Breast epithelium (tissue), 4 donors: Measurements from ENCODE around the gene FNDC10. TPM values are rescaled to one million over a fixed set of nuclear protein-coding genes. Genes with fewer than 3 reads are reported as not detected.

ENCODE experiments used
- DNase-seq, 2 donors: peaks; one replicate each; pipeline ENCODE4 v3.0.0-alpha.2; 2019; ENCODE audit warnings: low spot score in 2 of 2
- H3K27ac ChIP-seq, 2 donors: fragments of 200-600 bp; sonication (generic) in 1 of 2; one replicate each; pipeline ENCODE4 v1.5.1; 2016 to 2019; ENCODE audit warnings: mild to moderate bottlenecking in 1 of 2
- H3K27me3 ChIP-seq, 2 donors: fragments of 200-600 bp; sonication (generic) in 1 of 2; one replicate each; pipeline versions ENCODE4 v1.5.1 to v1.6.0; 2017 to 2019; ENCODE audit warnings: control low read depth in 1 of 2, mild to moderate bottlenecking in 1 of 2
- H3K36me3 ChIP-seq: fragments of 200-600 bp; one replicate; pipeline ENCODE4 v1.5.1; 2019
- H3K4me1 ChIP-seq, 2 donors: fragments of 200-600 bp; sonication (generic); one replicate each; pipeline ENCODE4 v1.5.1; 2016 to 2019; ENCODE audit warnings: control low read depth in 1 of 2
- H3K4me3 ChIP-seq, 3 donors: fragments of 200-600 bp; sonication (generic); 1 replicate in 2 of 3; 2 replicates in 1 of 3; pipeline ENCODE4 v1.5.1; 2016 to 2019; ENCODE audit warnings: mild to moderate bottlenecking in 3 of 3, moderate library complexity in 2 of 3
- H3K9me3 ChIP-seq, 2 donors: fragments of 200-600 bp; sonication (generic) in 1 of 2; one replicate each; pipeline ENCODE4 v1.5.1; 2016 to 2019; ENCODE audit warnings: control low read depth in 1 of 2
- POLR2A ChIP-seq: fragments of 450-650 bp; IDR thresholded peaks from one replicate; pipeline ENCODE4 v1.6.1; 2016; ENCODE audit warnings: antibody characterized with exemption, mild to moderate bottlenecking, moderate library complexity
- POLR2AphosphoS5 ChIP-seq, 3 donors: sonication (generic); formaldehyde crosslinking; IDR thresholded peaks; one replicate each; pipeline ENCODE4 v1.6.1; 2017; ENCODE audit warnings: antibody characterized with exemption in 3 of 3
- intact Hi-C: fragments of 100-400 bp; cut with DNase I; formaldehyde crosslinking; loops from one replicate; pipeline ENCODE4 v1.15.1; 2023; ENCODE audit warnings: low total_unique reads
- total RNA-seq, 3 donors: library from RNA; depleted of rRNA; stranded (reverse); fragments of >200 nt; gene quantifications; one replicate each; pipeline ENCODE4 v1.1.0, GENCODE V29; 2016
- TF ChIP-seq, protein P1 (sequence below), 3 donors: fragments of 450-650 bp; IDR thresholded peaks; one replicate each; pipeline ENCODE4 v1.5.1; 2016 to 2017; ENCODE audit warnings: antibody characterized with exemption in 3 of 3, mild to moderate bottlenecking in 3 of 3, moderate library complexity in 3 of 3

The FNDC10 gene
- total RNA-seq, 3 donors from 2014 or later: 0.48 to 2.9 (median 0.98) TPM

DNA sequence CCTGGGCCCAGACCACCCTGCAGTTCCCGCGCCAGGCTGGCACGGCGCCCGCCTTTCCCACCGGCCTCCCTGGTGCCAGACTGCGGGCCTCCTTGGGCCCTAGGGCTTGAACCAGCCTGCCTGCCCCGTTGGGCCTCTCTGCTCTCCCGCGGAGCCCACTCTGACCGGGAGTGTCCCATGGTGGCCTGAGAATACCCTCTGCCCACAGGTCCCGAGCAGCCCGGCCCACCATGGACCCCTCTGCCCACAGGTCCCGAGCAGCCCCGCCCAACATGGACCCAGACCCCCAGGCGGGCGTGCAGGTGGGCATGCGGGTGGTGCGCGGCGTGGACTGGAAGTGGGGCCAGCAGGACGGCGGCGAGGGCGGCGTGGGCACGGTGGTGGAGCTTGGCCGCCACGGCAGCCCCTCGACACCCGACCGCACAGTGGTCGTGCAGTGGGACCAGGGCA is 23.3 kb upstream of the FNDC10 start:
- no peaks in the 10 kb centered on the region for H3K27me3 ChIP-seq
- no peak overlapping the region for H3K4me3 ChIP-seq
- no peak for TF ChIP-seq POLR2A
- TF ChIP-seq, protein P1, sequence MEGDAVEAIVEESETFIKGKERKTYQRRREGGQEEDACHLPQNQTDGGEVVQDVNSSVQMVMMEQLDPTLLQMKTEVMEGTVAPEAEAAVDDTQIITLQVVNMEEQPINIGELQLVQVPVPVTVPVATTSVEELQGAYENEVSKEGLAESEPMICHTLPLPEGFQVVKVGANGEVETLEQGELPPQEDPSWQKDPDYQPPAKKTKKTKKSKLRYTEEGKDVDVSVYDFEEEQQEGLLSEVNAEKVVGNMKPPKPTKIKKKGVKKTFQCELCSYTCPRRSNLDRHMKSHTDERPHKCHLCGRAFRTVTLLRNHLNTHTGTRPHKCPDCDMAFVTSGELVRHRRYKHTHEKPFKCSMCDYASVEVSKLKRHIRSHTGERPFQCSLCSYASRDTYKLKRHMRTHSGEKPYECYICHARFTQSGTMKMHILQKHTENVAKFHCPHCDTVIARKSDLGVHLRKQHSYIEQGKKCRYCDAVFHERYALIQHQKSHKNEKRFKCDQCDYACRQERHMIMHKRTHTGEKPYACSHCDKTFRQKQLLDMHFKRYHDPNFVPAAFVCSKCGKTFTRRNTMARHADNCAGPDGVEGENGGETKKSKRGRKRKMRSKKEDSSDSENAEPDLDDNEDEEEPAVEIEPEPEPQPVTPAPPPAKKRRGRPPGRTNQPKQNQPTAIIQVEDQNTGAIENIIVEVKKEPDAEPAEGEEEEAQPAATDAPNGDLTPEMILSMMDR (IDR thresholded peaks at IDR 0.05): no peak
- no peak for TF ChIP-seq POLR2AphosphoS5 (IDR thresholded peaks at IDR 0.05)
- no peak for DNase-seq
- H3K27ac ChIP-seq: no peak overlapping the region
- H3K9me3 ChIP-seq: no peaks in the 10 kb centered on the region
- no peaks in the 10 kb centered on the region for H3K4me1 ChIP-seq
- H3K36me3 ChIP-seq: no peaks in the 10 kb centered on the region
- intact Hi-C loops: no loop called here

DNA sequence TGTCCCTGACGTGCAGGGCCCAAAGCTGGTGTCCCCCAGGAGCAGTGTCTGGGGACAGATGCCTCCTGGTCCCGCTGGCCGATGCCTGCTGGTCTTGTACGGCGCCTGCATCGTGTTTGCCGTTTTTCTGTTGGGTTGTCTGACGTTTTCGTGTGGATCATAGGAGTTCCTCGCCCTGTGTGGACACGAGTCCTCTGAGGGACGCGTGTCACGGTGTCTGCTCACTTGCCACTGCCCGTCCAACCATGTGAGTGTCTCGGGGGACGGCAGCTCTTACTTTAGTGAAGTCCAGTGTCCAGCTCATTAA is 22.8 kb upstream of the FNDC10 start:
- no peaks in the 10 kb centered on the region for H3K9me3 ChIP-seq
- no peaks in the 10 kb centered on the region for H3K27me3 ChIP-seq
- no peak for DNase-seq
- H3K4me1 ChIP-seq: no peaks in the 10 kb centered on the region
- H3K4me3 ChIP-seq: no peak overlapping the region
- H3K36me3 ChIP-seq: no peaks in the 10 kb centered on the region
- intact Hi-C loops: no loop called here
- H3K27ac ChIP-seq: no peak overlapping the region
- TF ChIP-seq POLR2A (no peak), POLR2AphosphoS5 (IDR thresholded peaks at IDR 0.05) (no peak)
- TF ChIP-seq, protein P1 (IDR thresholded peaks at IDR 0.05): no peak

- no peaks in the 10 kb centered on the region for H3K27me3 ChIP-seq
- no peak overlapping the region for H3K4me3 ChIP-seq
- no peaks in the 10 kb centered on the region for H3K9me3 ChIP-seq
- TF ChIP-seq, protein P1 (IDR thresholded peaks at IDR 0.05): no peak
- TF ChIP-seq POLR2A (no peak), POLR2AphosphoS5 (IDR thresholded peaks at IDR 0.05) (no peak)
- no peak overlapping the region for H3K27ac ChIP-seq
- H3K36me3 ChIP-seq: no peaks in the 10 kb centered on the region
- H3K4me1 ChIP-seq: peaks cover 0 to 3% of the 10 kb centered on the region in 2 donors
- intact Hi-C loops: no loop called here
- no peak for DNase-seq
Observed at GRCh38 chr1:1622010-1622787, 22.3 kb upstream of the FNDC10 start.

DNA sequence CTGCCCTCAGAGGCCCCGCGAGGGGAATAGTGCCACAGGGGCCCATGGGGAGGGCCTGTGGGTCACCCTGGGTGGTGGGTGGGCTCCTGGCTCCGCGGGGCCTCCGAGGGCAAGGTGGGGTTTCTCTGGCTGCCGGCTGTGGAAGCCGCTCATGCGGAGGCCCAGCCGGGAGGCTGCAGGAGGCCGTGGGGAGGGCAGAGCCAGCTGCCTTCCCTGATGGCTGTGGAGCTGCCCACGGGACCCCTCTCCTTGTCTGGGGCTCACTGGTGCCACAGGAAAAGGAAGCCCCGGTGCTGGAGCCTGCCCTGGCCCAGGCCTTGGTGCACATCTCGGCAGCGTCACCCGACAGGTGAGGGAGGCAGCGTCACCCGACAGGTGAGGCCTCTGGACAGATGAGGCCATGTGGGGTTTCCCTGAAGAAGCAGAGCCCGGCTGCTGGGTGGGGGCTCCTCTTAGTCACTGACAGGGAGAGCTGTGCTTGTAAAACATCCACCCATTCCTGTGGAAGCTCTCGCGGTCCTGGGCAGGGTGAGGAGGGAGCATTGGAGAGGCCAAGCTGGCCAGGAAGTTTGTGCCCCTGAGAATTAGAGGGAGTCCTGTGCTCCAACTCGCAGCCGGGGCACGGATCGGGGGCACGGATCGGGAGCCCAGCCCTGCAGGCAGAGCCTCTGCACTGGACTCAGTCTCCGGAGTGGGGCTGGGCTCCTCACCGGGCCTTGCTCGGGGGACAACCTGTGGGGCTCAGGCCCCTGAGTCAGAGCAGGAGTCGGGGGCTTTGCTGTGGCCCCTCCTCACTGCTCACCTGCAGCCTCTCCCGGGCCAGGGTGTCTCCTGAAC is 21.5 kb upstream of the FNDC10 start:
- Histone ChIP-seq H3K4me1 (peaks cover 7 to 11% of the 10 kb centered on the region in 2 donors), H3K27me3 (no peaks in the 10 kb centered on the region), H3K27ac (no peak overlapping the region), H3K9me3 (no peaks in the 10 kb centered on the region), H3K36me3 (no peaks in the 10 kb centered on the region), H3K4me3 (no peak overlapping the region)
- DNase-seq: no peak
- intact Hi-C loops: no loop called here
- no peak for TF ChIP-seq POLR2AphosphoS5 (IDR thresholded peaks at IDR 0.05)
- TF ChIP-seq, protein P1 (IDR thresholded peaks at IDR 0.05): no peak
- TF ChIP-seq POLR2A: no peak
